Parathyroid adenoma (tissue), 2 donors: Measurements from ENCODE around the gene IFITM5.

ENCODE experiments used
- H2AFZ ChIP-seq: fragments of 300-600 bp; sonication (generic); one replicate; pipeline ENCODE4 v1.7.0; 2017; ENCODE audit warnings: antibody characterized with exemption, mild to moderate bottlenecking
- H3K27ac ChIP-seq: fragments of 300-600 bp; sonication (generic); one replicate; pipeline ENCODE4 v1.7.0; 2017
- H3K27me3 ChIP-seq: fragments of 300-600 bp; sonication (generic); one replicate; pipeline ENCODE4 v1.7.0; 2017; ENCODE audit warnings: low read length; ENCODE audit not compliant: control insufficient read depth, insufficient read depth
- H3K36me3 ChIP-seq: fragments of 300-600 bp; sonication (generic); one replicate; pipeline ENCODE4 v1.7.0; 2017; ENCODE audit warnings: low read length; ENCODE audit not compliant: control insufficient read depth, insufficient read depth
- H3K4me1 ChIP-seq: fragments of 300-600 bp; sonication (generic); one replicate; pipeline ENCODE4 v1.7.0; 2017; ENCODE audit warnings: control low read depth
- H3K4me2 ChIP-seq: fragments of 300-600 bp; sonication (generic); one replicate; pipeline ENCODE4 v1.7.0; 2017; ENCODE audit warnings: low read length
- H3K4me3 ChIP-seq: fragments of 300-600 bp; sonication (generic); one replicate; pipeline ENCODE4 v1.7.0; 2017; ENCODE audit warnings: low read depth, low read length
- H3K79me2 ChIP-seq: fragments of 300-600 bp; sonication (generic); one replicate; pipeline ENCODE4 v1.7.0; 2017; ENCODE audit warnings: control low read depth
- H3K9ac ChIP-seq: fragments of 300-600 bp; sonication (generic); one replicate; pipeline ENCODE4 v1.7.0; 2017; ENCODE audit warnings: mild to moderate bottlenecking
- H3K9me3 ChIP-seq: fragments of 300-600 bp; sonication (generic); one replicate; pipeline ENCODE4 v1.7.0; 2017; ENCODE audit warnings: low read length; ENCODE audit not compliant: control insufficient read depth
- CTCF ChIP-seq: fragments of 300-600 bp; sonication (generic); IDR thresholded peaks from one replicate; pipeline ENCODE4 v1.7.0; 2017; ENCODE audit warnings: antibody characterized with exemption, mild to moderate bottlenecking
- donor health status: primary hyperparathyroidism.

Gene IFITM5

GRCh38 chr11:304061-304506 lies 4.8 kb upstream of the IFITM5 start:
- H3K27ac ChIP-seq, result no peak overlapping the region
- peaks cover 4% of the 10 kb centered on the region for H3K4me1 ChIP-seq
- H3K4me2 ChIP-seq, result no peak overlapping the region
- H3K36me3 ChIP-seq, result no peaks in the 10 kb centered on the region
- H3K4me3 ChIP-seq, result no peak overlapping the region
- no peaks in the 10 kb centered on the region for H3K9me3 ChIP-seq
- H3K79me2 ChIP-seq, result no peaks in the 10 kb centered on the region
- no peaks in the 10 kb centered on the region for H3K27me3 ChIP-seq
- no peak overlapping the region for H2AFZ ChIP-seq
- no peak for TF ChIP-seq CTCF
- no peak overlapping the region for H3K9ac ChIP-seq

GRCh38 chr11:303363-303762 lies 4.0 kb upstream of the IFITM5 start:
- Histone ChIP-seq H3K9me3 (no peaks in the 10 kb centered on the region), H3K4me3 (no peak overlapping the region), H3K9ac (no peak overlapping the region), H3K4me2 (no peak overlapping the region), H3K4me1 (peaks cover 3% of the 10 kb centered on the region), H3K79me2 (no peaks in the 10 kb centered on the region), H3K27ac (no peak overlapping the region), H2AFZ (no peak overlapping the region), H3K27me3 (no peaks in the 10 kb centered on the region), H3K36me3 (no peaks in the 10 kb centered on the region)
- no peak for TF ChIP-seq CTCF

- Histone ChIP-seq H3K27ac (no peak overlapping the region), H3K4me3 (no peak overlapping the region), H2AFZ (no peak overlapping the region), H3K79me2 (no peaks in the 10 kb centered on the region), H3K9me3 (no peaks in the 10 kb centered on the region), H3K4me1 (no peaks in the 10 kb centered on the region), H3K9ac (no peak overlapping the region), H3K27me3 (no peaks in the 10 kb centered on the region), H3K36me3 (no peaks in the 10 kb centered on the region), H3K4me2 (no peak overlapping the region)
- no peak for TF ChIP-seq CTCF
Measured at GRCh38 chr11:299951-300735, 817 bp upstream of the IFITM5 start.

- H3K4me1 ChIP-seq, result no peaks in the 10 kb centered on the region
Measured at GRCh38 chr11:298406-299065, 790 bp downstream of the IFITM5 start.

More at GRCh38 chr11:298406-299065, 790 bp downstream of the IFITM5 start:
- H3K79me2 ChIP-seq, result no peaks in the 10 kb centered on the region
- no peak overlapping the region for H2AFZ ChIP-seq
- TF ChIP-seq CTCF, result no peak
- H3K4me3 ChIP-seq, result no peak overlapping the region
- no peak overlapping the region for H3K4me2 ChIP-seq
- no peaks in the 10 kb centered on the region for H3K27me3 ChIP-seq
- no peaks in the 10 kb centered on the region for H3K9me3 ChIP-seq
- no peak overlapping the region for H3K27ac ChIP-seq
- no peak overlapping the region for H3K9ac ChIP-seq
- H3K36me3 ChIP-seq, result no peaks in the 10 kb centered on the region
